ENCODE data around the gene UMODL1.

UMODL1 gene

GRCh38 chr21:42071146-42071737 lies at the start of gene UMODL1:
Gene UMODL1, plus strand, starts transcription at chr21:42071317. Its CDS starts 0 bp downstream, at chr21:42071317.
- no peak for DNase-seq

- DNase-seq: no peak
These were observed 49.6 kb upstream of the UMODL1 start for GRCh38 chr21:42021371-42022090.

- no peak for DNase-seq
These were observed 49.1 kb upstream of the UMODL1 start for GRCh38 chr21:42022091-42022430.

- DNase-seq: no peak
These were observed 48.2 kb upstream of the UMODL1 start for GRCh38 chr21:42022906-42023305.

- no peak for DNase-seq
These were observed 45.6 kb upstream of the UMODL1 start for GRCh38 chr21:42025376-42026081.

- DNase-seq: no peak
These were observed 45.1 kb upstream of the UMODL1 start for GRCh38 chr21:42026082-42026435.

GRCh38 chr21:42027085-42027821 lies 43.9 kb upstream of the UMODL1 start:
- no peak for DNase-seq

- no peak for DNase-seq
These were observed 43.0 kb upstream of the UMODL1 start for GRCh38 chr21:42027822-42028765.

- peak; percentile 18 for DNase-seq
These were observed 42.2 kb upstream of the UMODL1 start for GRCh38 chr21:42028766-42029425.

GRCh38 chr21:42030311-42030710 lies 40.8 kb upstream of the UMODL1 start:
- DNase-seq: no peak

- no peak for DNase-seq
These were observed 39.9 kb upstream of the UMODL1 start for GRCh38 chr21:42031241-42031640.

GRCh38 chr21:42031816-42032215 lies 39.3 kb upstream of the UMODL1 start:
- DNase-seq: no peak

GRCh38 chr21:42032266-42032665 lies 38.9 kb upstream of the UMODL1 start:
- no peak for DNase-seq

- DNase-seq: no peak
These were observed 38.1 kb upstream of the UMODL1 start for GRCh38 chr21:42032968-42033367.

GRCh38 chr21:42036313-42036712 lies 34.8 kb upstream of the UMODL1 start:
- DNase-seq: no peak

GRCh38 chr21:42037516-42037915 lies 33.6 kb upstream of the UMODL1 start:
- peak; percentile 42 for DNase-seq

GRCh38 chr21:42037943-42038342 lies 33.2 kb upstream of the UMODL1 start:
- DNase-seq: no peak

GRCh38 chr21:42038393-42038792 lies 32.7 kb upstream of the UMODL1 start:
- DNase-seq: no peak

GRCh38 chr21:42038826-42039425 lies 32.2 kb upstream of the UMODL1 start:
- no peak for DNase-seq

GRCh38 chr21:42039470-42039901 lies 31.6 kb upstream of the UMODL1 start:
- no peak for DNase-seq

- DNase-seq: no peak
These were observed 31.2 kb upstream of the UMODL1 start for GRCh38 chr21:42039911-42040351.

All from hematopoietic multipotent progenitor cell treated with erythropoietin and hydrocortisone succinate and interleukin-3 and kit ligand, for 6 days (in vitro differentiated cells).